ENCODE data around the gene ACP6. TPM values are rescaled to one million over a fixed set of nuclear protein-coding genes. Genes with fewer than 3 reads are reported as not detected.

ACP6 gene
- total and polyA plus RNA-seq, 2 of the 13 experiments (the other 11 are each of a cell fraction or from before 2014, with no cell fraction given): 18.1 to 33.7 TPM

DNA sequence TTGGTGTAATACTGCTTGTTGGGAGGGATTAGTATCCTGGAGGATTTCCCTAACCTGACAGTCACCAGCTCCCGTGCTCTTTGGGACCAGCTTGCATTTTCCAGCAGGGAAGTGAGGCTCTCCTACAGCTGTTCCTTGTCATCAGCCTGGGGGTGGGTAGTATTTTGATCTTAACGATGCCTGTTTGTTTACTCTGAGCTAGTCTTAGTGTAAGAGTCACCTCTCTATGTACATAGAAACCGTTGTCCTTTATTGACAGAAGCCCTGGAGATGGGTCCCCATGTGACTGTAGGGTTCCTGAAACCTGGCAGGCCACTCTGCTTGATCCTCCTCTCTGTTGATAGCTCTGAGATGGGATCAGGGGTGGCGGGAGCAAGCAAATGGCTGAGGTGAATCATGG, 58.0 kb downstream of the ACP6 start (continued):
- TF ChIP-seq MLXIP (CRISPR knock-in tag; IDR thresholded peaks at IDR 0.05; ENCODE audit: borderline replicate concordance): no peak
- TF ChIP-seq IRX3 (CRISPR knock-in tag; IDR thresholded peaks at IDR 0.05; ENCODE audit: borderline replicate concordance, low read depth): no peak
- TF ChIP-seq JARID2 (CRISPR knock-in tag; IDR thresholded peaks at IDR 0.05; ENCODE audit: insufficient replicate concordance): no peak
- TF ChIP-seq NFE2L2 (IDR thresholded peaks at IDR 0.05; ENCODE audit: low read length): no peak
- TF ChIP-seq SKI (IDR thresholded peaks at IDR 0.05; ENCODE audit: partially characterized antibody): no peak
- TF ChIP-seq ZNF644 (CRISPR knock-in tag; IDR thresholded peaks at IDR 0.05; ENCODE audit: low read depth): peak; percentile 58
- peak; percentile 59 for TF ChIP-seq MAX (IDR thresholded peaks at IDR 0.05)
- TF ChIP-seq FOSL2 (CRISPR knock-in tag; IDR thresholded peaks at IDR 0.05): peak; percentile 80
- no peak for TF ChIP-seq PBX3 (CRISPR knock-in tag; IDR thresholded peaks at IDR 0.05; ENCODE audit: borderline replicate concordance)
- 0 out of 2 replicates have a peak, but pooled peaks have one; percentile 16 for TF ChIP-seq MEF2D (CRISPR knock-in tag; IDR thresholded peaks at IDR 0.05)
- no peak for TF ChIP-seq ZNF629 (CRISPR knock-in tag; conservative IDR thresholded peaks at IDR 0.05)
- 0 out of 2 replicates have a peak, but pooled peaks have one; percentile 66 for TF ChIP-seq RFXANK (CRISPR knock-in tag; IDR thresholded peaks at IDR 0.05)
- TF ChIP-seq ZMAT3 (CRISPR knock-in tag; conservative IDR thresholded peaks at IDR 0.05): no peak
- TF ChIP-seq GPN1 (CRISPR knock-in tag; IDR thresholded peaks at IDR 0.05; ENCODE audit: borderline replicate concordance): no peak
- TF ChIP-seq HIVEP1 (CRISPR knock-in tag; IDR thresholded peaks at IDR 0.05): no peak
- TF ChIP-seq, protein P1, sequence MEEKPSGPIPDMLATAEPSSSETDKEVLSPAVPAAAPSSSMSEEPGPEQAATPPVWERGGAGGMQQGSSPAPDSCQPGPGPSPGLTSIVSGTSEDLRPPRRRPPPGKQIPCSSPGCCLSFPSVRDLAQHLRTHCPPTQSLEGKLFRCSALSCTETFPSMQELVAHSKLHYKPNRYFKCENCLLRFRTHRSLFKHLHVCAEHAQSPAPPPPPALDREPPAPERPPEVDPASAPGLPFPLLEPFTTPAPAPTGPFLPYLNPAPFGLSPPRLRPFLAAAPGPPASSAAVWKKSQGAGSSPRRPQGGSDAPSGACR (CRISPR knock-in tag; IDR thresholded peaks at IDR 0.05): peak; percentile 74; the same call in 1 of the 2 replicates
- TF ChIP-seq, protein P2, sequence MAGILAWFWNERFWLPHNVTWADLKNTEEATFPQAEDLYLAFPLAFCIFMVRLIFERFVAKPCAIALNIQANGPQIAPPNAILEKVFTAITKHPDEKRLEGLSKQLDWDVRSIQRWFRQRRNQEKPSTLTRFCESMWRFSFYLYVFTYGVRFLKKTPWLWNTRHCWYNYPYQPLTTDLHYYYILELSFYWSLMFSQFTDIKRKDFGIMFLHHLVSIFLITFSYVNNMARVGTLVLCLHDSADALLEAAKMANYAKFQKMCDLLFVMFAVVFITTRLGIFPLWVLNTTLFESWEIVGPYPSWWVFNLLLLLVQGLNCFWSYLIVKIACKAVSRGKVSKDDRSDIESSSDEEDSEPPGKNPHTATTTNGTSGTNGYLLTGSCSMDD (CRISPR knock-in tag; IDR thresholded peaks at IDR 0.05): no peak
- TF ChIP-seq RAD21 (CRISPR knock-in tag; IDR thresholded peaks at IDR 0.05): no peak
- TF ChIP-seq CCDC6 (CRISPR knock-in tag; IDR thresholded peaks at IDR 0.05): 0 out of 2 replicates have a peak, but pooled peaks have one; percentile 38
- no peak for TF ChIP-seq BRCA1 (CRISPR knock-in tag; IDR thresholded peaks at IDR 0.05)
- TF ChIP-seq FOXP1 (IDR thresholded peaks at IDR 0.05): 0 out of 2 replicates have a peak, but pooled peaks have one; percentile 61
- TF ChIP-seq FOXP1 (CRISPR knock-in tag; IDR thresholded peaks at IDR 0.05): peak; percentile 94
- TF ChIP-seq KAT7 (CRISPR knock-in tag; IDR thresholded peaks at IDR 0.05; ENCODE audit: borderline replicate concordance): no peak
- no peak for TF ChIP-seq REXO4 (CRISPR knock-in tag; IDR thresholded peaks at IDR 0.05; ENCODE audit: borderline replicate concordance)
